Neural crest cell (in vitro differentiated cells): ENCODE results near the gene SLC43A3. TPM values are rescaled to one million over a fixed set of nuclear protein-coding genes. Genes with fewer than 3 reads are reported as not detected.

Source experiments
- DNase-seq: peaks from one replicate; pipeline ENCODE4 v3.0.0; 2021; ENCODE audit warnings: low read depth, mixed read lengths, low spot score
- H3K27ac Mint-ChIP-seq: one replicate; pipeline ENCODE4 v1.8.0; 2021; ENCODE audit warnings: mild to moderate bottlenecking, mixed read lengths; ENCODE audit not compliant: unreplicated experiment
- H3K27me3 Mint-ChIP-seq: 2 replicates; pipeline ENCODE4 v1.8.0; 2021; ENCODE audit warnings: low read depth, mild to moderate bottlenecking, mixed read lengths
- H3K36me3 Mint-ChIP-seq: 2 replicates; pipeline ENCODE4 v1.8.0; 2021; ENCODE audit warnings: low read depth, mild to moderate bottlenecking, mixed read lengths
- H3K4me1 Mint-ChIP-seq: 2 replicates; pipeline ENCODE4 v1.8.0; 2021; ENCODE audit warnings: mixed read lengths
- H3K4me3 Mint-ChIP-seq: one replicate; pipeline ENCODE4 v1.8.0; 2021; ENCODE audit warnings: mild to moderate bottlenecking, mixed read lengths
- H3K9me3 Mint-ChIP-seq: 2 replicates; pipeline ENCODE4 v1.8.0; 2021; ENCODE audit warnings: mixed read lengths
- total RNA-seq: library from RNA; stranded (reverse); gene quantifications from 2 replicates; pipeline ENCODE4 v1.2.1, GENCODE V29; 2021
- TF ChIP-seq, protein P1 (sequence below): fragments of 200-600 bp; sonication (generic); conservative IDR thresholded peaks from 2 replicates; pipeline ENCODE4 v1.5.0; 2021; ENCODE audit warnings: antibody characterized with exemption, mild to moderate bottlenecking

SLC43A3 gene
- total RNA-seq, 1 donor from 2014 or later = 52.9 TPM

- TF ChIP-seq, protein P1, sequence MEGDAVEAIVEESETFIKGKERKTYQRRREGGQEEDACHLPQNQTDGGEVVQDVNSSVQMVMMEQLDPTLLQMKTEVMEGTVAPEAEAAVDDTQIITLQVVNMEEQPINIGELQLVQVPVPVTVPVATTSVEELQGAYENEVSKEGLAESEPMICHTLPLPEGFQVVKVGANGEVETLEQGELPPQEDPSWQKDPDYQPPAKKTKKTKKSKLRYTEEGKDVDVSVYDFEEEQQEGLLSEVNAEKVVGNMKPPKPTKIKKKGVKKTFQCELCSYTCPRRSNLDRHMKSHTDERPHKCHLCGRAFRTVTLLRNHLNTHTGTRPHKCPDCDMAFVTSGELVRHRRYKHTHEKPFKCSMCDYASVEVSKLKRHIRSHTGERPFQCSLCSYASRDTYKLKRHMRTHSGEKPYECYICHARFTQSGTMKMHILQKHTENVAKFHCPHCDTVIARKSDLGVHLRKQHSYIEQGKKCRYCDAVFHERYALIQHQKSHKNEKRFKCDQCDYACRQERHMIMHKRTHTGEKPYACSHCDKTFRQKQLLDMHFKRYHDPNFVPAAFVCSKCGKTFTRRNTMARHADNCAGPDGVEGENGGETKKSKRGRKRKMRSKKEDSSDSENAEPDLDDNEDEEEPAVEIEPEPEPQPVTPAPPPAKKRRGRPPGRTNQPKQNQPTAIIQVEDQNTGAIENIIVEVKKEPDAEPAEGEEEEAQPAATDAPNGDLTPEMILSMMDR = no peak
- peaks cover 16% of the 10 kb centered on the region for H3K27me3 Mint-ChIP-seq
- no peak for DNase-seq
- peaks cover 36% of the 10 kb centered on the region for H3K4me1 Mint-ChIP-seq
- peak overlapping the region; percentile 82 for H3K27ac Mint-ChIP-seq
- H3K36me3 Mint-ChIP-seq = peaks cover 3% of the 10 kb centered on the region
- H3K9me3 Mint-ChIP-seq = no peaks in the 10 kb centered on the region
- peak overlapping the region; percentile 87 for H3K4me3 Mint-ChIP-seq
These were observed 1.1 kb downstream of the SLC43A3 start for GRCh38 chr11:57425565-57426438.

GRCh38 chr11:57424792-57425564 is 1.9 kb downstream of the SLC43A3 start:
- DNase-seq = no peak
- Mint-ChIP-seq H3K4me1 (peaks cover 36% of the 10 kb centered on the region), H3K36me3 (peaks cover 8% of the 10 kb centered on the region), H3K27ac (peak overlapping the region; percentile 78), H3K4me3 (peak overlapping the region; percentile 34), H3K9me3 (no peaks in the 10 kb centered on the region), H3K27me3 (peaks cover 16% of the 10 kb centered on the region)
- TF ChIP-seq, protein P1 = no peak

DNA sequence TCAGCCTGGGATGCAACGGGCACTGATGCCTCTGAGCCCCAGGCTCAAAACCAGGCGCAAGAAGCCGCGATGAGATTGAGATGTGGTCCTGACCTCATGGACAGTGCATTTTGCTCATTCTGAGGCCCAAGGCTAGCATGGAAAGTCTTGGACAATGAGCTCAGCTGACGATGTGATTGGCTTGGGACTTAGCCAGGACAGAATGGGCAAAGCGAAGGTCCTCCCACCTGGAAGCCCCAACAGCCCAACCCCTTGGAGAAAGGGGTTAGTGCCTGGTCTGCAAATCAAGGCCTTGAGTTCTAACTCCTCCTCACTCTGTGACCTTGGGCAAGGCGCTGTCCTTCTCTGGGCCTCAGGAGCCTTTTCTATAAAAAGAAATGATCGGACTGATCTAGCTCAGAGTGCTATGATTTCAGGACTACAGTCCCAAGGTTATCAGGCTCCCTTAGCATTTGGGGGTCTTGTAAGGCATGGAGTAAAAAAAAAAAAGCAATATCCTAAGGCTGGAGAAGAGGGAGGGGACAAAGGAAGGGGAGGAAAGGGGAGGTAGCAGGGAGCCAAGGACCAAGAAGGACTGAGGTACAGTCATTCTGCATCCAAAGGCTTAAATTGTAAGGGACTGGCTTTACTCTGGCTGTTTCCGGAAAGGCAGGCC is 2.7 kb downstream of the SLC43A3 start:
- H3K4me1 Mint-ChIP-seq = peaks cover 36% of the 10 kb centered on the region
- H3K36me3 Mint-ChIP-seq = peaks cover 8% of the 10 kb centered on the region
- TF ChIP-seq, protein P1 = no peak
- H3K4me3 Mint-ChIP-seq = peak overlapping the region; percentile 21
- H3K9me3 Mint-ChIP-seq = no peaks in the 10 kb centered on the region
- peaks cover 9% of the 10 kb centered on the region for H3K27me3 Mint-ChIP-seq
- peak overlapping the region; percentile 78 for H3K27ac Mint-ChIP-seq
- no peak for DNase-seq

- TF ChIP-seq, protein P1 = no peak
- Mint-ChIP-seq H3K9me3 (no peaks in the 10 kb centered on the region), H3K27me3 (peaks cover 3% of the 10 kb centered on the region), H3K4me1 (peaks cover 35% of the 10 kb centered on the region), H3K27ac (no peak overlapping the region), H3K4me3 (no peak overlapping the region), H3K36me3 (peaks cover 12% of the 10 kb centered on the region)
- DNase-seq = no peak
These were observed 4.3 kb downstream of the SLC43A3 start for GRCh38 chr11:57422669-57423068.

DNA sequence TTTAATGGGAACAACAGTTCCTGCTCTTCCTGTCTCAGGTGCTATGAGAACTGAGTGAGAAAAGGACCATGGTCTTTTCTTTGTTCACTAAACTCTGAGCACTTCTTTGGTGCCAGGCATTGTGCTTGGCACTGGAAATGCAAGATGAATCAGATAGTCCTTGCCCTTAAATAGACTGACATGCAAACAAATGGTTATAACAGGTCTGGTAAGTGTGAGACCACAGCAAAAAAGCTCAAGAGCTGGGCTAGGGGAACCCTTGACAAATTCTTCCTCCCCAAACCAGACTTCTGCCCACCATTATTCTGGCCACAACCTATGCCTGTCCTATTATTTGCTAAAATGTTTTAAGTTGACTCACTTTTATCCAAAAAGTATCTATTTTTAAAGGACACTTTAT is 5.1 kb downstream of the SLC43A3 start:
- H3K4me3 Mint-ChIP-seq = no peak overlapping the region
- no peaks in the 10 kb centered on the region for H3K27me3 Mint-ChIP-seq
- no peak for DNase-seq
- TF ChIP-seq, protein P1 = no peak
- no peak overlapping the region for H3K27ac Mint-ChIP-seq
- peaks cover 19% of the 10 kb centered on the region for H3K36me3 Mint-ChIP-seq
- no peaks in the 10 kb centered on the region for H3K9me3 Mint-ChIP-seq
- peaks cover 27% of the 10 kb centered on the region for H3K4me1 Mint-ChIP-seq
